Endothelial cell of umbilical vein (primary cell): ENCODE measurements around the gene C19orf25.

Source experiments
- EZH2 ChIP-seq: IDR thresholded peaks from 2 replicates; pipeline ENCODE4 v1.6.1; 2012; ENCODE audit warnings: borderline replicate concordance, low read depth, mild to moderate bottlenecking, moderate library complexity, low read length, inconsistent platforms; ENCODE audit not compliant: severe bottlenecking
- GATA2 ChIP-seq: IDR thresholded peaks from 2 replicates; pipeline ENCODE4 v1.7.0; 2011; ENCODE audit warnings: low read depth, mild to moderate bottlenecking, moderate library complexity, mixed read lengths, low read length; ENCODE audit not compliant: insufficient read length, insufficient read depth
- JUN ChIP-seq: IDR thresholded peaks from 2 replicates; pipeline ENCODE4 v1.6.1; 2011; ENCODE audit warnings: borderline replicate concordance, low read depth; ENCODE audit not compliant: insufficient read length, insufficient read depth
- MYC ChIP-seq: IDR thresholded peaks from one replicate; pipeline ENCODE4 v1.6.1; 2011; ENCODE audit warnings: mild to moderate bottlenecking, low read depth, low read length
- POLR2A ChIP-seq: IDR thresholded peaks from 2 replicates; pipeline ENCODE4 v1.6.1; 2012; ENCODE audit warnings: low read depth, mild to moderate bottlenecking, control low read depth, low read length
- POLR2AphosphoS5 ChIP-seq: IDR thresholded peaks from 2 replicates; pipeline ENCODE4 v1.6.1; 2012; ENCODE audit warnings: low read depth, mild to moderate bottlenecking, control low read depth, low read length, moderate library complexity; ENCODE audit not compliant: insufficient read depth
- TF ChIP-seq, protein P1 (sequence below), 2 donors: IDR thresholded peaks; 1 replicate in 1 of 2; 2 replicates in 1 of 2; pipeline ENCODE4 v1.5.1; 2011; ENCODE audit warnings: low read length in 2 of 2, mild to moderate bottlenecking in 2 of 2, moderate library complexity in 2 of 2, control low read depth in 1 of 2, inconsistent platforms in 1 of 2, low read depth in 1 of 2; ENCODE audit not compliant: insufficient read depth in 1 of 2; ENCODE audit errors: extremely low read depth in 1 of 2
- TF ChIP-seq, protein P2 (sequence below): IDR thresholded peaks from 2 replicates; pipeline ENCODE4 v1.6.1; 2011; ENCODE audit not compliant: insufficient read depth, insufficient read length

DNA sequence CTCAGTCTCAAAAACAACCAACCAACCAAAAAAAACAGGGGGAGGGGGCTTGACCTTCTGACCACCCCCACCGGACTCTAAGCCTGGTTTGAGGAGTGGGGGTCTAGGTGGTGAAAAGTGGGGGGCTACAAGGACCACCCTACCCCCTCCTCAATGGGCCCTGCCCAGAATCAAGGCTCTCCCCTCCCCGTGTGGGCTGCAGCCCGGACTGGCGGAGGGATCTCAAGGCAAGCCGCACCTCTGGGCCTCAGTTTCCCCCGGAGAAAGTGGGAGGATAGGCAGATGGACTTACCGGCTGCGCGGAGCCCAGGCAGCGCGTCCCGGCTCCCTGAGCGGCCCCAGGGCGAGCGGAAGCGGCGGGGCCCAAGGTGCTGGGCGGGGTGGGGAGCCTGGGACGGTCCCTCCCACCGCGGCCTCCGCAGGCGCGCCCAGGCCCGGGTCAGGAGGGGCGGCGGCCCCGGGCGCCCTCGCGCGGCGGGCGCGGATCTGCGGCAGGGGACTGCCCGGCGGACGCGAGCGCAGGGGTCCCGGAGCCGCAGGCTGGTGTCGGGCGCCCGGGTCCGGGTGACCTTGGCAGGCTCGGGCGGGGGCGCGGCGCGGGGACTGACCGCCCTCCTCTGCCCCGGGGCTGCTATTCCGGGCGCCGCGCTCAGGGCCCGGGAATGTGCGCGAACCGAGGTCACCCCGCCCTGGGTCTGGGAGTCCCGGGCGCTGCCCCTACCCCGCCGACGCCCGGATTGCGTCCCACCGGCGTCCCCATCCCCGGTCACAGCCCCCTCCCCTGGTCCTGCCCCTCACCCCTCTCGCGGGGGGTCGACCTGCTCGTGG, 33.9 kb upstream of the C19orf25 start, which contains the start of gene ADAMTSL5:
- TF ChIP-seq, protein P1, sequence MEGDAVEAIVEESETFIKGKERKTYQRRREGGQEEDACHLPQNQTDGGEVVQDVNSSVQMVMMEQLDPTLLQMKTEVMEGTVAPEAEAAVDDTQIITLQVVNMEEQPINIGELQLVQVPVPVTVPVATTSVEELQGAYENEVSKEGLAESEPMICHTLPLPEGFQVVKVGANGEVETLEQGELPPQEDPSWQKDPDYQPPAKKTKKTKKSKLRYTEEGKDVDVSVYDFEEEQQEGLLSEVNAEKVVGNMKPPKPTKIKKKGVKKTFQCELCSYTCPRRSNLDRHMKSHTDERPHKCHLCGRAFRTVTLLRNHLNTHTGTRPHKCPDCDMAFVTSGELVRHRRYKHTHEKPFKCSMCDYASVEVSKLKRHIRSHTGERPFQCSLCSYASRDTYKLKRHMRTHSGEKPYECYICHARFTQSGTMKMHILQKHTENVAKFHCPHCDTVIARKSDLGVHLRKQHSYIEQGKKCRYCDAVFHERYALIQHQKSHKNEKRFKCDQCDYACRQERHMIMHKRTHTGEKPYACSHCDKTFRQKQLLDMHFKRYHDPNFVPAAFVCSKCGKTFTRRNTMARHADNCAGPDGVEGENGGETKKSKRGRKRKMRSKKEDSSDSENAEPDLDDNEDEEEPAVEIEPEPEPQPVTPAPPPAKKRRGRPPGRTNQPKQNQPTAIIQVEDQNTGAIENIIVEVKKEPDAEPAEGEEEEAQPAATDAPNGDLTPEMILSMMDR (IDR thresholded peaks at IDR 0.05; ENCODE audit: extremely low read depth in 1 of 2, insufficient read depth in 1 of 2, low read depth in 1 of 2, low read length in 2 of 2): no peak
- TF ChIP-seq POLR2AphosphoS5 (no peak), JUN (no peak), EZH2 (no peak), POLR2A (no peak), GATA2 (no peak), MYC (no peak)
- TF ChIP-seq, protein P2, sequence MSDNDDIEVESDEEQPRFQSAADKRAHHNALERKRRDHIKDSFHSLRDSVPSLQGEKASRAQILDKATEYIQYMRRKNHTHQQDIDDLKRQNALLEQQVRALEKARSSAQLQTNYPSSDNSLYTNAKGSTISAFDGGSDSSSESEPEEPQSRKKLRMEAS: no peak
